GM21360 (cell line): ENCODE data around the gene IL13RA1.
"Not testable (repeated sequence)": the region's sequence is repeated elsewhere in the genome, so short reads cannot be mapped to it uniquely, and the experiment has no call there.

Experiments used
- ATAC-seq: cut with Tn5 transposase; IDR thresholded peaks from one replicate; pipeline ENCODE4 v1.9.1; 2021; ENCODE audit warnings: mild to moderate bottlenecking, moderate library complexity; ENCODE audit not compliant: unreplicated experiment

The IL13RA1 gene

GRCh38 chrX:118772051-118772450 lies 44.6 kb downstream of the IL13RA1 start:
- ATAC-seq: no peak

GRCh38 chrX:118773782-118774181 lies 46.4 kb downstream of the IL13RA1 start:
- no peak for ATAC-seq

- ATAC-seq: no peak
Observed at GRCh38 chrX:118779581-118779980, 52.2 kb downstream of the IL13RA1 start.

- no peak for ATAC-seq
Observed at GRCh38 chrX:118780509-118780908, 53.1 kb downstream of the IL13RA1 start.

- no peak for ATAC-seq
Observed at GRCh38 chrX:118780911-118781310, 53.5 kb downstream of the IL13RA1 start.

GRCh38 chrX:118795528-118796280 lies 68.3 kb downstream of the IL13RA1 start:
- no peak for ATAC-seq

- ATAC-seq: no peak
Observed at GRCh38 chrX:118802857-118803256, 75.5 kb downstream of the IL13RA1 start.

GRCh38 chrX:118807151-118808017 lies 80.0 kb downstream of the IL13RA1 start:
- ATAC-seq: no peak

- ATAC-seq: not testable (repeated sequence)
Observed at GRCh38 chrX:118817257-118817656, 89.9 kb downstream of the IL13RA1 start.

- peak; percentile 71 for ATAC-seq
Observed at GRCh38 chrX:118823263-118824172, 96.1 kb downstream of the IL13RA1 start, which contains the start of gene ZCCHC12. Gene ZCCHC12 (plus strand): TSS chrX:118823824. CDS start chrX:118825245, 1,421 bp downstream.

GRCh38 chrX:118824173-118824730 lies 96.8 kb downstream of the IL13RA1 start:
- no peak for ATAC-seq

GRCh38 chrX:118825227-118825626 lies 97.8 kb downstream of the IL13RA1 start:
- no peak for ATAC-seq

GRCh38 chrX:118839334-118839958 lies 112.0 kb downstream of the IL13RA1 start:
- ATAC-seq: no peak
